Measurements from ENCODE around the gene HRCT1. TPM values are rescaled to one million over a fixed set of nuclear protein-coding genes. Genes with fewer than 3 reads are reported as not detected.

The HRCT1 gene
- 10 to 100 TPM in 4 of 6 donors, 1 to 10 TPM in 2; 2.1 to 19.1 (median 10.6) TPM for total RNA-seq

- Histone ChIP-seq H3K9me3 (no peaks in the 10 kb centered on the region), H3K36me3 (no peaks in the 10 kb centered on the region), H3K4me1 (peaks cover 72 to 85% (median 79%) of the 10 kb centered on the region in 4 donors), H3K27me3 (no peaks in the 10 kb centered on the region), H3K27ac (peak within 1 kb of the TSS; percentile 94 to 98 (median 95)), H3K4me3 (peak within 1 kb of the TSS in 3 of 4 donors; percentile 10 to 41 (median 37))
- ATAC-seq (ENCODE audit: low FRiP score in 2 of 2): peak; percentile 77 to 84
- no peak for TF ChIP-seq CTCF (IDR thresholded peaks at IDR 0.05)
- TF ChIP-seq POLR2AphosphoS5 (IDR thresholded peaks at IDR 0.05): peak; percentile 84 to 88
- peak in 1 of 4 donors; percentile 88 for TF ChIP-seq EP300 (IDR thresholded peaks at IDR 0.05)
- peak in 2 of 4 donors; percentile 40 to 54 for TF ChIP-seq POLR2A (IDR thresholded peaks at IDR 0.05)
- DNase-seq: peak; percentile 75 to 94
- 43 to 48% methylated on average over 19 to 23 of the region's 30 CpGs for WGBS, 2 donors
These were observed at the start of gene HRCT1 for GRCh38 chr9:35905912-35906679. Gene HRCT1, plus strand, starts transcription at chr9:35906202. Its CDS starts 86 bp downstream, at chr9:35906288.

DNA sequence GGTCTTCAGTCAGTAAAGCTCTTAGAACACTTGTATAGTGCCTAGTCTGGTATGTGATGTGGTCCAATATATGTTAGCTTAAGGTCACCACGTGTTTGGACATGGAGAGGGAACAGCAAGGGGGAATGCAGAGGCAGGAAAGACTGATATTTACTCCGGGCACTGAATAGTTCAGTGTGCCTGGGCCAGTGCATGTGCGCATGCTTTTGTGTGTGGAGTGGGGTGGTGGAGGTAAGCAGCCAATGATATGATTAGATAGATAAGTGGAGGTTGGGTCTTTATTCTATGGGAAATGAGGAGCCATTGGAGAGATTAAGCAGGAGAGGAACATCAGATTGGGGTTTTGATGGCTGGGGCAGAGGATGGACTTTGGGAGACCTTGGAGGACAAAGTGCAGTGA lies 49.8 kb upstream of the HRCT1 start:
- DNase-seq (no peak), ATAC-seq (ENCODE audit: low FRiP score in 2 of 2) (no peak)
- Histone ChIP-seq H3K27me3 (no peaks in the 10 kb centered on the region), H3K27ac (no peak overlapping the region), H3K4me1 (peaks cover 0 to 3% (median 0%) of the 10 kb centered on the region in 4 donors), H3K4me3 (no peak overlapping the region), H3K9me3 (no peaks in the 10 kb centered on the region), H3K36me3 (peaks cover 0 to 7% (median 2%) of the 10 kb centered on the region in 4 donors)
- TF ChIP-seq POLR2A (IDR thresholded peaks at IDR 0.05) (no peak), CTCF (IDR thresholded peaks at IDR 0.05) (no peak), POLR2AphosphoS5 (IDR thresholded peaks at IDR 0.05) (no peak), EP300 (IDR thresholded peaks at IDR 0.05) (no peak)
- 65 to 76% methylated on average over 3 of the region's 3 CpGs for WGBS, 2 donors

GRCh38 chr9:35856882-35857281 lies 49.1 kb upstream of the HRCT1 start:
- Histone ChIP-seq H3K27ac (no peak overlapping the region), H3K4me1 (peaks cover 0 to 3% (median 0%) of the 10 kb centered on the region in 4 donors), H3K9me3 (no peaks in the 10 kb centered on the region), H3K36me3 (peaks cover 0 to 7% (median 2%) of the 10 kb centered on the region in 4 donors), H3K27me3 (no peaks in the 10 kb centered on the region), H3K4me3 (no peak overlapping the region)
- no peak for ATAC-seq (ENCODE audit: low FRiP score in 2 of 2)
- WGBS, 2 donors: 86 to 88% methylated on average over 2 to 5 of the region's 5 CpGs
- no peak for DNase-seq
- no peak for TF ChIP-seq POLR2A (IDR thresholded peaks at IDR 0.05)
- TF ChIP-seq EP300 (IDR thresholded peaks at IDR 0.05): no peak
- no peak for TF ChIP-seq POLR2AphosphoS5 (IDR thresholded peaks at IDR 0.05)
- no peak for TF ChIP-seq CTCF (IDR thresholded peaks at IDR 0.05)

DNA sequence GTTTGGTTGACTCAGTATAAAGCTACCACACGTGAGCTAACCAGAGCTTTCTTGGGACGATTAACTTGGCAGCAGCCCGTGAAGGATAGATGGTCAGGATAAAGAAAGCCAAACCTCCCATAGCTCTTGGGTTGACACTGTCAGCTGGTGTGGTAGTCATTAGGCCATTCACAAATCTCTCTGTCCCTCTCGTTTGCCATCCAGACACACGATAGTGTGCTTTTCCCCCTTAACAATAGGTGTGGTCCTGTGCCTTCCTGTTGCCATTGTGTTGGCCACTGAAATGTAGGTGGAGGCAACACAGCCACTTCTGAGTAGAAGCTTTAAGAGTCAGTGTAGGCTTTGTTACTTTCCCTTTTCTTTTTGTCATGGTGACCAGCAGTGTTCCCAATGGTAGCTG lies 47.5 kb upstream of the HRCT1 start:
- DNase-seq (no peak), ATAC-seq (ENCODE audit: low FRiP score in 2 of 2) (no peak)
- H3K36me3 ChIP-seq: peaks cover 0 to 1% (median 0%) of the 10 kb centered on the region in 4 donors
- TF ChIP-seq POLR2AphosphoS5 (IDR thresholded peaks at IDR 0.05): no peak
- TF ChIP-seq POLR2A (IDR thresholded peaks at IDR 0.05): no peak
- no peak for TF ChIP-seq CTCF (IDR thresholded peaks at IDR 0.05)
- no peak overlapping the region for H3K27ac ChIP-seq
- peaks cover 0 to 3% (median 0%) of the 10 kb centered on the region in 4 donors for H3K4me1 ChIP-seq
- H3K9me3 ChIP-seq: no peaks in the 10 kb centered on the region
- 38 to 71% methylated on average over 2 to 5 of the region's 5 CpGs for WGBS, 2 donors
- no peak overlapping the region for H3K4me3 ChIP-seq
- no peaks in the 10 kb centered on the region for H3K27me3 ChIP-seq

All from upper lobe of left lung (tissue), 6 donors.